Skeletal muscle cell (primary cell): ENCODE data around the gene DPP6.

ENCODE experiments used
- DNase-seq: peaks from one replicate; pipeline ENCODE4 v3.0.0-alpha.2; 2010; ENCODE audit warnings: low read depth
- H3K4me3 ChIP-seq: 2 replicates; pipeline ENCODE4 v1.5.1; 2011; ENCODE audit warnings: low read depth, mild to moderate bottlenecking, control low read depth, low read length, moderate library complexity

DPP6 gene

DNA sequence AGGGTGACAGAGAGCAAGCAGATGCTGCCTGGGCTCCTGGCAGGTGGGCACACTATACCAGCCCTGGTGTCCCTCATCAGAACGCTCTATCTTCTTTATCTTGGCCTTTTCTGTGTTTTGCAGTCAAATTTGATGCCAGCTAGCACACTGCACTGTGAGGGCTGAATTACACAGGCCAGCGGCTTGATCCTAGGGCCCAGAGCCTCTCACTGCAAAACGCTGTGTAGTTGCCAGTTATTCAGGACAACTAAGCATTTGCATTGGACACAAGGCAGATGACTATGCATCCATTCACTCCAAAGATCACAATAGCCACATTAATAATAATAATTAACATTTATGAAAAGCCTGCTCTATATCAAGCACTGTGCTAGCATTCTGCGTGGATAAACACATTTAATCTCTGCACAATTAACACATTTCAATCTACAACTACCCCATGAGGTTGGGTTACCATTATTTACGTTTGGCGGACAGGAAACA is 850.4 kb downstream of the DPP6 start:
- no peak for DNase-seq
- H3K4me3 ChIP-seq, result no peak overlapping the region

DNA sequence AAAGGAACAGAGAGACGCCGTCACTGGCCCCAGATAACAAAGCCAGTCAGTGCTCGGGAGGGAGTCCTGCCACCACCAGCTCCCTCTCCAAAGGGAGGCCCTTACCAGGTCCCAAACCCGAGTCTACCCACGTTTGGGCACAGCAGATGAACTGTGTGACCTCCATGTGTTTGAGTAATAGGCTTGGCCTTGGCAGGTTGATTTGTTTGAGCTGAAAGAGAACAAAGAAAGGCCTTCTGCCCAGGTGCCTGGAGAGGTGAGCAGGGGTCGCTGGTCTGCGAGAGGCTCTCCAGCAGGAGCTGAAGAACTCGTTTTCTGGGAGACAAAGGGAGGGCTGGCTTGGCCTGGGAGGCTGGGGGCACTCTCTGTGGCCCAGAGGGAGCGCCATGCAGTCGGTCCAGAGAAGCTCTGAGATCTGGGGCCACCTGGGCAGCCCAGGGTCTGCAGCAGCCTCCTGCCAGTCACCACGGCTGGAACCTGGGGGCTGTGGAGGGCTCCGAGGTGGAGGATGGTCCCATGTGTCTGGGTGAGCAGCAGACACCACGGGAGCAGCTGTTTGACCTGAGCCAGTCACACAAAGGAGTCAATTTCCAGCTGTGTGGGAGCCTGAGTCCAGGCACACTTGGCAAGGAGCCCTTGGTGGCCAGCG is 851.0 kb downstream of the DPP6 start:
- DNase-seq, result no peak
- H3K4me3 ChIP-seq, result no peak overlapping the region

DNA sequence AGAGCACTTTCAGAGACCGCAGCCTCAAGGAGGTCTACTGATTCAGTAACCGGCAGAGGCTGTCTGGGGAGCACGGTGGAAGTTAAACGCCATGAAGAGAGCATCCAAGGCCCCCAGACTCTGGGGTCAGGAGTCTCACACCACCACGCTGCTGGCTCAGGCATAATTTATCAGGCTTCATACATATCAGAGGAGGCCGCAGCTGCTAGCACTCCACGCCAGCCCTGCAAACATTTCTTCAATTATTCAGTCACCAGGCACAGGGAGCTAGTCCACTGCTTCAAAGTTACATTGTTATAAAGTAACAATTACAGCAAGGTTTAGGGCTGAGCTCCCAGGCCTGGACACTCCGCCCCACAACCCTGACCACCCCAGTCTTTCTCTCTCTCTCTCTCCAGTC is 852.9 kb downstream of the DPP6 start:
- no peak for DNase-seq

DNA sequence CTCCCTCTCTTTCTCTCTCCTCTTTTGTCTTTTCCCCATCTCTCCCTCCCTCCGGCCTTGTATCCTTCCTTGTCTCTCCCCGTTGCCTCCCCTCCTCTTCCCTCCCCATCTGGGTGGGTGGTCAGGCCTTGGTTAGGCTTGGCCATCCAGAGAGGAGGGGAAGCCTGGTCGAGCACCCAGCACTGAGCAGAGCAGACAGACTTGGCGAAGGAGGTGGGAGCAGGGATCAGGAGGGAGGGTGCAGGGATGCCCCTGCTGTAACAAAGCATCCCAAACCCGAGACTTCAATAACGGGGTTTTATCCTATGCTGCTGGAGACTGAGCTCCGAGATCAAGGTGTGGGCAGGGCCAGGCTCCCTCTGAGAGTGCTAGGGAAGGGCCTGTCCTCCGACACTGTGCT is 853.4 kb downstream of the DPP6 start:
- DNase-seq, result no peak
- no peak overlapping the region for H3K4me3 ChIP-seq

More for the DNA sequence above, 852.9 kb downstream of the DPP6 start:
- H3K4me3 ChIP-seq, result no peak overlapping the region

DNA sequence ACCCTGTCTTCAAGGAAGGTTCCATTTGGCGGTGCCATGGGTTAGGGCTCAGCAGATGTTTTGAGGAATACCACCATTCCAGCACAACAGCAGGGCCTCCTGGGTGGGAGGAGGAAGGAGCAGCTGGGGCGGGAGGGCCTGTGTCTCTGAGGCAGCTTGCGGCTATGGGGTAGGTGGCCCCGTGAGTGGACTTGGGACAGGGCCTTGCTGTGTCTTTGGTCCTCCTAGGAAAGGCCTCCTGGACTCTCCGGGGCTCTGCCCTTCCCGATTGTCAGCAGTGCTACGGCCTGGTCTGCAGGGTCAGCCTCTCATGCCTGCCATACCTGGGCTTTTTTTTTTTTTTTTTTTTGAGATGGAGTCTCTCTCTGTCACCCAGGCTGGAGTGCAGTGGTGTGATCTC is 854.0 kb downstream of the DPP6 start:
- DNase-seq, result no peak
- H3K4me3 ChIP-seq, result no peak overlapping the region

DNA sequence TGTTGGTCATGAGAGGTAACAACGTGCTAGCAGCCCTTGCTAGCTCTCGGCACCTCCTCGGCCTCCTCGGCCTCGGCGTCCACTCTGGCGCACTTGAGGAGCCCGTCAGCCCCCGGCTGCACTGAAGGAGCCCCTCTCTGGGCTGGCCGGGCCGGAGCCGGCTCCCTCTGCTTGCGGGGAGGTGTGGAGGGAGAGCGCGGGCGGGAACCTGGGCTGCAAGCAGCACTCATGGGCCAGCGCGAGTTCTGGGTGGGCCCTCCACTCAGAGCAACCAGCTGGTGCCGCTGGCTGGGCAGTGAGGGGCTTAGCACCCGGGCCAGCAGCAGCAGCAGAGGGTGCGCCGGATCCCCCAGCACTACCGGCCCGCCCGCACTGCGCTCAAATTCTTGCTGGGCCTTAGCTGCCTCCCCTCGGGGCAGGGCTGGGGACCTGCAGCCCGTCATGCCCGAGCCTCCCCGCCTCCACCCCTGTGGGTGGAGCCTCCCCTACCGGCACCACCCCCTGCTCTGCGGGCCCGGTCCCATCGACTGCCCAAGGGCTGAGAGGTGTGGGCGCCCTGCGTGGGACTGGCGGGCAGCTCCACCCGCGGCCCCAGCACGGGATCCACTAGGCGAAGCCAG is 854.6 kb downstream of the DPP6 start:
- no peak overlapping the region for H3K4me3 ChIP-seq

DNA sequence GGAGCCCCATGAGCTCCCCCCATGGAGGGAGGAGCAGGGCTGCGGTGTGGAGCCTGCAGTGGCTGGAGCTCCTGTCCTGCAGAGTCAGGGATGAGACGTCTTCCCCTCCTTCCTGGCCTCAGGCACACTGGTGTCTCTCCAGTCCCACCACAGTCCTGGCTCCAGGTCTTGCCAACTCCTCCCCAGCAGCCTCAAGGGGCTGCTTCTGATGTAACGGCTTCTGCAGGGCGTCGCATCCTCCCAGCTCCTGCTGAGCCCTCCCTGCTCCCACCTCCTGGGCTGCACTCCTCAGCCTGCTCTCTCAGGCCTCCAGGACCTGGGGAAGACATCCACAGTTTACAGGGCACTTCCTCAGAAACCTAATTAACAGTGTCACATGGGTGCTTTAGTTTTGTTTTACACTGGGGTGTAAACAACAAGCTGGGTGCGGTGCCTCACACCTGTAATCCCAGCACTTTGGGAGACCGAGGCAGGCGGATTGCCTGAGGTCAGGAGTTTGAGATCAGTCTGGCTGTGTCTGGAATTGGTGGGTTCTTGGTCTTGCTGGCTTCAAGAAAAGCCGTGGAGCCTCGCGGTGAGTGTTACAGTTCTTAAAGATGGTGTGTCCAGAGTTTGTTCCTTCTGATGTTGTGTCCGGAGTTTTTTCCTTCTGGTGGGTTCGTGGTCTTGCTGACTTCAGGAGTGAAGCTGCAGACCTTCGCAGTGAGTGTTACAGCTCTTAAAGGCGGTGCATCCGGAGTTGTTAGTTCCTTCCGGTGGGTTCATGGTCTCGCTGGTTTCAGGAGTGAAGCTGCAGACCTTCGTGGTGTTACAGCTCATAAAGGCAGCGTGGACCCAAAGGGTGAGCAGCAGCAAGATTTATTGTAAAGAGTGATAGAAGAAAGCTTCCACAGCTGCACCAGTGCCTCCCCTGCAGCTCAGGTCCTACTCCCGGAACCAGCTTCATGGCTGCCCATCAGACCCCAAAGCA is 855.7 kb downstream of the DPP6 start:
- DNase-seq, result no peak

More for the DNA sequence above, 854.6 kb downstream of the DPP6 start:
- no peak for DNase-seq

DNA sequence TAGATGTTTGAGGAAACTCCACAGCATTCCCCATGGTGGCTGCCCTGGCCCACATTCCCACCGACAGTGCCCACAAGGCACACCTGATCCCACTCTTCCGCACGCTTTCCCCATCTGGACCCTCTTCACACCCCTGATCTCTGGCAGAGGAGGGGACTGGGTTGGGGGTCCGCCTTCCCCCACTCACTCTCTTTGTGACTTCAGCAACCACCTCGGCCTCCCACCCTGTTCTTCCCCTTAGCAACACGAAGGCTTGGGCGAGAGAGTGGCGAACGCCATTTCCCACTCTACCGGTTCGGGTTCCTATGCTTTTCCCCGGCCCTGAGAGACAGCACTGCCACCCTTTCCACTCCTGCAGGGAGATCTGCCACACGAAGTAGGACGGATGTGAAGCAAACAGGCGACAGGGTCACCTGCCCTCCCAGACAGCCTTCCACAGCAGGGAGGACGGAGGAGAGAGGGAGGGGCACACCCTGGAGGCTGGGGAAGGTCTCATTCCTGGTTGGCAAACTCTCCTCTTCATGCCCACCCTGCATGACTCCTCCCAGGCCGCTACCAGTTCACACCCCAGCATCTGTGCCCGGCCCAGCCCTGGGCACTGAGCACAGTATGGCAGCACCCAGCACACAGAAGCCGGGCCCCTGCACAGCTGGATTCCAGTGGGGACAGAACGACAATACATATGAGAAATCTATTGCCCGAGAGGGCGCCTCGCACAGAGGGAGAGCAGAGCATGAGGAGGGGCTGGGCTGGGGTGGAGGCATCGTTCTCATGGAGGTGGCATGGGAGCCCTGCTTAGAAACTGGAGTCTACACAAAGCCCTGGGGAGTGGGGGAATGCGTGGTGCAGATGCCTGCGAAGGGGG is 857.3 kb downstream of the DPP6 start:
- DNase-seq, result no peak
- H3K4me3 ChIP-seq, result no peak overlapping the region

More for the DNA sequence above, 855.7 kb downstream of the DPP6 start:
- no peak overlapping the region for H3K4me3 ChIP-seq

DNA sequence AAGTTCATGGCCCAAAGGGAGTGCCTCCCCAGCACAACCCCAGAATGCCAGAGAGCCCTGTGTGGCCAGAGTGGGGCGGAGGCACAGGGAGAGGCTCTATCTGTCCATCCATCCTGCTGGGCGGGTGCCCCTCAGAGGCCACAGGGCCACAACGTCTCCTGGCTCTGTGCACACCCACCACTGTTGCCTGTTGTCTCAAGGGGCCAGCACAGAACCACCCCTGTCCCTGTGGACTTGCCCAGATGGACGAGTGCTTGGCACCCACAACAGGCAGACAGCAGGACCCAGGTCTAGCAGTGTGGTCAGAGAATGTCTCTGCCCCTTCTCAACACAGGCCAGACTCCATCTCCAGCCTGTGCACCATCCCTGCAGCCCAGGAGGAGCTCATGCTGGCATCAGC is 857.9 kb downstream of the DPP6 start:
- no peak overlapping the region for H3K4me3 ChIP-seq
- no peak for DNase-seq

DNA sequence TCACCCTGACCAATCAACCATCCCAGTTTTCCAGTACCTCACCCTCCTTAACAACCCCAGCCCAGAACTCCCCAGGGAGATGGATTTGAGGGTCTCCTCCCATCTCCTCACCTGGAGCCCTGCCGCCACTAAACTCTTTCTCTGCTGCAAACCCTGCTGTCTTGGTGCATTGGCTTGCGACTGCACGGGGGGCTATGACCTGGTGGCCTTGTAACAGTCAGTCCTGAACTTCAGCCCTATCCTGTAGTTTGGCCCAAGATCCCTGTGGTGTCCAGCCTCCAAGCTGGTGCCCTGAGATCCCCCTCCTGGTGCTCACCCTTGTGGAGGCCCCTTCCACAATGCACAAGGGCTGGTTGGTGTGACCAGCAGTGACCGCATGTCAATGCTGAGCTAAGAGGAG is 858.8 kb downstream of the DPP6 start:
- no peak for DNase-seq
- no peak overlapping the region for H3K4me3 ChIP-seq

DNA sequence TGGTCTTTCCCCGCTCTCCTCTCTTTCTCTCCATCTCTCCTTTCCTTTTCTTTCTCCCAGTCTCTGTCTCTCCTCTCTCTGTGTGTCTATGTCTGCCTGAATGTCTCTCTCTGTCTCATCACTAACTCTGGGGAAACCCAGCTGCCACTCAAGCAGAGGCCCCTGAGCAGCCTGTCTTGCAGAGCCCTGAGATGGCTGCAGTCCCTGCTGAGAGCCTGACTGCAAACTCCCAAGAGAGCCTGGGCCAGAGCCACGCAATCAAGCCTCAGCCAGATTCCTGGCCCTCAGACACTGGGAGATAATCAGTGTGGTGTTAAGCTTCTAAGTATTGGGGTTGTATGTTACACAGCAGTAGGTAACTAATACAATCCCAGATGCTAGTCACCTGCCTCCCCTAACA is 859.2 kb downstream of the DPP6 start:
- DNase-seq, result no peak
- H3K4me3 ChIP-seq, result no peak overlapping the region

DNA sequence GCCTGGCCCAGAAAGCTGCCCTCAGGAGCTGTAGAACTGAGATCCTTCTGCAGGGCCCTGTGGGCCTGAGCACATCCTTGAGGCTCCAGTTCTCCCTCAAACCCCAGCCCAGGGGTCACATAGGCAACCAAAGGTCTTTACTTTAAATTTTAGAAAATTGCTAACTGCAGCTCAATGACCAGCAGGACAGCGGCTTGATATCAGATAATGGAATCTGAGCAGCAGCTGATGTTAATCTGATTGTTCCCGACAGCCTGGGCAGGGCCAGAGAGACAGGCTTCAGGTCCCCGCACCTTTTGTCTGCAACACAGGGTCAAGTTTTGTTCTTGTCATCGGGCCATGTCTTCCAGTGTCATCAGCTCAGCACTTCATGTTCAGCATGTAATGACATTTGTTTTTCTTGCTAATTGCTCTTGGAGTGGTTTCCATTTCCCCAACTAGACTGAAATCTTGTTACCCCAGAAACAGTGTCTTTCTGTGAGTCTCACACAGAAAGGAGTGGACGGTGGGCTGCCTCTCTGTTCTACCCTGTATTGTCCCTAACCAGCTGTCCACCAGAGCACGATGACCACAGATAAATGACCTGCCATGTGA is 859.8 kb downstream of the DPP6 start:
- no peak overlapping the region for H3K4me3 ChIP-seq
- DNase-seq, result no peak

DNA sequence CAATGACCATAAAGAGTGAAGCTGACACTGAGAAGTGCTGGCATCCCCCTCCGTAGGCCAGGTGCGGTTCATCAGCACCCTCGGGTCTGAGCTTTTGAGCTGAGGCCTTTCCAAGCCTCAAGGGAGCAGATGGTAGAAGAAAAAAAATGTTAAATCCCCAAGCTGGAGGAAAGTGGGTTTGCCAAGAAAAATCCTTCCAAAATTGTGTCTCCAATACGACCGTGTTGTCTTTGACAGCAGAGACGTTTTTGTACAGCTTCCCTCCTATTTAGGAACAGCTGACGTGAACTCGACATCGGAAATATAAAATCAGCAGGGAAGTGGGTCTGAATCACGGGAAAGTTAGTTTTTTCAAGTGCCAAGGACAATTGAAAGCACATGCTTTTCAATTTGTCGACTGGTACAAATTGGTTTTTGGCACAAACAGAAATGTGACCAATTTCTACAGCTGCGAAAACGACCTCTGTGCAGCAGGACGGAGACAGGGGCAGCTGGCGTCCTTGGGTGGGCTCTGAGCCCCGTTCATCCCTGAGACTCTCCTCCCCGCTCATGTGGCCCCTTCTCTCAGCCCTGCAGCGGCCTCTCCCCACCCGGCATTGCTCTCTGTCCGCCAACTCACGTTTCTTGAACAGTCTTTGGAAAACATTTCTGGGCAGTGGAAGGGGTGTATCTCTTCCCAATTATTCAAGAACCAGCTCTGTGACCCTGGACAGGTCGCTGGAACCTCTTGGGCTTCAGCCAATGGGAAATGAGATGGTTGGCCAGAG is 860.9 kb downstream of the DPP6 start:
- no peak for DNase-seq
- no peak overlapping the region for H3K4me3 ChIP-seq

DNA sequence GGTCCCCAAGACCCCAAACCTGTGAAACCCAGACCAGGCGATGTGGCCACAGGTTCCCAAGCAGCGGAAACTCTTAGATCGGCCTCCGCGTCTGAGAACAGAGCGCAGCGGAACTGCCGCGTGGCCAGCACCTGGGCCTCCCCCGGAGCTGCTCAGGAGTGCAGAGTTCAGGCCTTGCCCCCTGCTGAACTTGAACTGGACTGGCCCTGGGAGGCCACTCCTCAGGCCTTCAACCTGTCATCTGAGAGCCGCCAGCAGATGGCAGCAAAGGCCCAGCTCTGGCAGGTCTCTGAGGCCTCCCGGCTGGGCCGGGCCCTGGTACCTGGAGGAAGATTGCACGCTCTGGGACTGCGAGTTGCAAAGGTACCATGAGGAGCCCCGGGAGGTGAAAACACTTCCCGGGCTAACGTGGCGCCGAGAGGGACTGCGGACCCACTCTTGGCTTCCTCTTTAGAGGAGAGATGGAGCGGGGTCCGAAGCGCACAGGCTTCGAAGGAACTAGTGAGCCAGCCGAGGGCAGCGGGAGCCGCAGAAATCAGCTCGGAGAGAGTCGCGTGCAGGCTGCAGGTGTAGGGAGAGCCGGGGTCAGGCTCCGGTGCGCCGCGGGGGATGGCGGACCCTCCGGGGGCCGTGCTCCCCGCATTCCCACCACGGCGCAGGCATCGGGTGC is 861.6 kb downstream of the DPP6 start:
- DNase-seq, result peak; percentile 7
- H3K4me3 ChIP-seq, result peak overlapping the region; percentile 18

DNA sequence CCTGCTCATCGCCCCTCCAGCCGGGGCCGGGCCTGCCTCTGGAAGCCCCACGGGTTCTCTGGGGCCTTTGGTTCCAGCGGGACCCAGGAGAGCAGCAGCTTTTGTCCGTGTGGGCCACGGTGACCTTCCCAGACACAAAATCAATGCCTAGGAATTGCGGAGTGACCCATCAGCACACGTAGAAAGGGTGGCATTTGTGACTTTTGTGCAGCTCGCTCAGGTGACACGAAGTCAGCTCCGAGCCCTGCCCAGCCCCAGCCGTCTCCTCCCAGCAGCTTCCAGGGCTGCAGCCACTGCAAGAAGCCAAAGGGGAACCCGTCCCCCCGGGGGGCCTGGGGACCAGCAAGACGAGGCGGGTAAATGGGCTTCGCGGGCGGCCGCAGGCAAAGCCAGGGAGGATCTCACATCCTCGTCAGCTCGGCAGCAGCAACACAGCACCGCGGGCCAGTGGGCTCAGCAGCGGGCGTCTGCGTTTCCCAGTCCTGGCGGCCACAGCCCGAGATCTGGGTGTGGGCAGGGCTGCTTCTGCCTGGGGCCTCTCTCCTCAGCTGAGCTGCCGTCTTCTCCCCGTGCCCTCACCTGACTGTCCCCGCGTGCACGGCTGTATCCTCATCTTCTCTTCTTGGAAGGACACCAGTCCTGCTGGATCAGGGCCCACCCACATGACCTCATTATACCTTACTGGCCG is 862.3 kb downstream of the DPP6 start:
- peak overlapping the region; percentile 18 for H3K4me3 ChIP-seq
- no peak for DNase-seq

DNA sequence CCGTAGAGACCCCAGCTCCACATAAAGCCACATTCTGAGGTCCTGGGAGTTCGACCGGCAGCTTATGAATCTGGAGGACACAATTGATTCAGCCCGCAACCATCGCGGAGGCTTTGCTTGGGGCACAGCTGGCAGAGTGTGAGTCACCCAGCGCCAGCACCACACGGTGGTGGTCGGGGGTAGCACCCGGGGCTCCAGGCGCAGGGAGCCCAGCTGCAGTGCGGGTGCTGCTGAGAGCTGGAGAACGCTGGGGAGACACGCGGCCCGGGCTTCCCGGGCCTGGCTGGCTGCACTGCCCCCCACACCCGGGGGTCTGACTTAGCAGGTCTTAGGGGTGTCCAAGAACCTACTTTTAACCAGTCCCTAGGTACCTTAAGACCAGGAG is 862.8 kb downstream of the DPP6 start:
- no peak overlapping the region for H3K4me3 ChIP-seq
- no peak for DNase-seq

DNA sequence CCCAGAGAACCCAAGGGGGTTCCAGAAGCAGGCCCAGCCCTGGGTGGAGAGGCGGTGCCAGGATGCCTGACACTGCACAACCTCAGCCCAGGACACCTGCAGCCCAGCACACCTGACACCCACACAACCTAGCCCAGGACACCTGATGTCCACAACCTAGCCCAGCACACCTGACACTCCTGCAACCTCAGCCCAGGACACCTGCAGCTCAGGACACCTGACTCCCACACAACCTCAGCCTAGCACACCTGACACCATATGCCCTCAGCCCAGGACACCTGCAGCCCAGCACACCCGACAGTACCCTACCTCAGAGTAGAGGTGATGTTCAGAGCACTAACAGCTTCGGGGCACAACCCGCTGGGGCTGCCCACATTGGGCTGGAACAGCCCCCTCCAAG is 863.4 kb downstream of the DPP6 start:
- no peak overlapping the region for H3K4me3 ChIP-seq

More for the DNA sequence above, 863.4 kb downstream of the DPP6 start:
- no peak for DNase-seq
